ENCODE results near the gene JAZF1. TPM values are rescaled to one million over a fixed set of nuclear protein-coding genes. Genes with fewer than 3 reads are reported as not detected.
A peak's percentile ranks its signal among the peaks of the same experiment; 100 is the strongest.

JAZF1 gene
- total and polyA plus RNA-seq, 9 of the 15 experiments (the other 6 are each of a cell fraction or from before 2014, with no cell fraction given) = 0.04 to 0.64 (median 0.11) TPM; not detected in 3

DNA sequence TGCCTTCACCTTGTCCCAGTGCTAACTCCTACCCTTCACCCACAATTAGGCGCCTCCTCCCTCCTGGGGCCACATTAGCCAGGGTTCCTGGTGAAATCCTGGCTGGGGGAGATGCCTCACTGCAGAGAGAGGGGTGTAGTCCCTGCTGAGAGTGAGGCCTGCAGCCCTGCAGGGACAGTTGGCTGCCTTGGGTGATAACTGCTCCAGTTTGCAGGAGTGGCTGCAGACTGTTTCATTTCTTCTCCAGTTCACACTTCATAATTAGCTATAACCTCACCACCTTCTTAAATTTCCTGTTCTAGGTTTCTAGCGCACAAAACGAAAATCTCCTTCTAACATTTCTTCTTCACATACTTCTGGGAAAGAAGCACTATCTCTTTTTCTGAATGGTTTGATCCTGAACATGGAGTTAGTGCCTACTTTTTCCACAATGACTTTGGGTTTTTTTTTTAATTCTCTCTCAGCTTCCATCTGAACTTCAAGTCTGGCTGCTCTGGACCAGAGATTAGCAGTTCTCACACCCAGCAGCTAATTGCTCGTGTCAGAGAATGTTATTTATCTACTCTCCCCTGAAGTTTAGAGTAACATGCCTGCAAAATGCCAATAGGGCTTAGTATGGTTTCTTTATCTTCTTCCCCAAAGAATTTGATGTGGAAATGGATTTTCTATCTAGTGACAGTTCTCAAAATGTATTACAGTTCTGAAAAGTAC, 15.5 kb upstream of the JAZF1 start:
- CTCF ChIA-PET (ENCODE audit: low intra/inter-chr PET ratio) = no interaction called here
- Histone ChIP-seq H4K20me1 (replicated peaks; ENCODE audit: control insufficient read depth, insufficient read depth, low read length) (no peaks in the 10 kb centered on the region), H3K4me1 (replicated peaks in 1 of 2; ENCODE audit: control insufficient read depth in 2 of 2, insufficient read depth in 2 of 2, low read length in 2 of 2) (no peaks in the 10 kb centered on the region), H2AFZ (ENCODE audit: low read depth, low read length) (no peak overlapping the region), H3K27ac (ENCODE audit: extremely low read depth, low read depth, low read length) (no peak overlapping the region), H3K4me2 (ENCODE audit: insufficient read depth, low read length) (no peak overlapping the region), H3K9me1 (ENCODE audit: control insufficient read depth, insufficient read depth, low read length) (no peaks in the 10 kb centered on the region), H3K36me3 (ENCODE audit: control insufficient read depth, insufficient read depth, low read length) (no peaks in the 10 kb centered on the region), H3K27me3 (ENCODE audit: control insufficient read depth in 2 of 2, insufficient read depth in 2 of 2, low read length in 2 of 2) (peaks cover 0 to 9% of the 10 kb centered on the region in 2 experiments; a peak in 2 of 5 replicates), H3K9ac (ENCODE audit: insufficient read depth in 1 of 2, low read depth in 2 of 2, low read length in 2 of 2) (no peak overlapping the region), H3K4me3 (no peak overlapping the region), H3K79me2 (ENCODE audit: control insufficient read depth, insufficient read depth, low read length) (no peaks in the 10 kb centered on the region), H3K9me3 (replicated peaks; ENCODE audit: control insufficient read depth, insufficient read depth, low read depth, low read length) (no peaks in the 10 kb centered on the region)
- intact Hi-C loops (cut with micrococcal nuclease) (no loop called here), in situ Hi-C loops (cut with MboI) (no loop called here)
- POLR2A ChIA-PET = no interaction called here
- ATAC-seq (no peak), DNase-seq (ENCODE audit: extremely low read depth in 1 of 4, low spot score in 3 of 4) (no peak), FAIRE-seq (peak; percentile 6)
- 0% methylated on average over 4 of the region's 4 CpGs for WGBS (ENCODE audit: insufficient coverage, low coverage, missing lambda C conversion rate)
- BruUV-seq (replicated peaks) = no TSS peak
- TF ChIP-seq NFXL1 (CRISPR knock-in tag; IDR thresholded peaks at IDR 0.05) (no peak), BCOR (IDR thresholded peaks at IDR 0.05) (no peak), MECOM (CRISPR knock-in tag; IDR thresholded peaks at IDR 0.05) (no peak), RBM17 (IDR thresholded peaks at IDR 0.05; ENCODE audit: borderline replicate concordance, low read depth, low read length) (no peak), PHF21A (IDR thresholded peaks at IDR 0.05; ENCODE audit: borderline replicate concordance, low read depth) (no peak), KLF10 (CRISPR knock-in tag; IDR thresholded peaks at IDR 0.05) (no peak), KLF13 (tag; IDR thresholded peaks at IDR 0.05; ENCODE audit: borderline replicate concordance, low read depth) (no peak), HEY1 (CRISPR knock-in tag; IDR thresholded peaks at IDR 0.05; ENCODE audit: borderline replicate concordance) (no peak), CSDE1 (IDR thresholded peaks at IDR 0.05) (no peak), RFX1 (IDR thresholded peaks at IDR 0.05) (no peak), RB1 (IDR thresholded peaks at IDR 0.05; ENCODE audit: low read depth) (no peak), ZNF347 (CRISPR knock-in tag; IDR thresholded peaks at IDR 0.05; ENCODE audit: low read depth) (no peak)

Measured in K562 (cell line).